GM03348 (cell line): ENCODE measurements around the gene SIX2.
A peak's percentile ranks its signal among the peaks of the same experiment; 100 is the strongest.

Experiments used
- DNase-seq: peaks from one replicate; pipeline ENCODE4 v3.0.0; 2012; ENCODE audit warnings: low spot score

SIX2 gene

DNA sequence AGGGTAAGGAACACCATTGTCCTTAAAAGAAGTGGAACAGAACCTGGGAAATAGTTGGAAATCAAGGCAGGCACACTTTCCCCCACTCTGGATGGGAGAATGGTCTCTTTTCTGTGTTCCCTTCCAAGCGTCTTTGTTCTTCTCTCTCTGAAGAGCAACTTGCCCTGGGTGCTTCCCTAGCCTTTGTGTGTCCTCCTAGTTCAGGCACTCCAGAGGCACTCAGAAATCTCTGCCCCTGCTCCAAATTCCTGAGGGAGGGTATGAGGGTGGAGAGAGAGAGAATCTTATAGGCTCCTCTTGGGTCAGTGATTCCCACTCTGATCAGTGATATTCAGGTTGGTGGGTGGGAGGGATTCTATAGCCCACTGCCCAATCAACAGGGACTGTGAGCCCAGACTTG, 8.8 kb upstream of the SIX2 start:
- DNase-seq = no peak

DNA sequence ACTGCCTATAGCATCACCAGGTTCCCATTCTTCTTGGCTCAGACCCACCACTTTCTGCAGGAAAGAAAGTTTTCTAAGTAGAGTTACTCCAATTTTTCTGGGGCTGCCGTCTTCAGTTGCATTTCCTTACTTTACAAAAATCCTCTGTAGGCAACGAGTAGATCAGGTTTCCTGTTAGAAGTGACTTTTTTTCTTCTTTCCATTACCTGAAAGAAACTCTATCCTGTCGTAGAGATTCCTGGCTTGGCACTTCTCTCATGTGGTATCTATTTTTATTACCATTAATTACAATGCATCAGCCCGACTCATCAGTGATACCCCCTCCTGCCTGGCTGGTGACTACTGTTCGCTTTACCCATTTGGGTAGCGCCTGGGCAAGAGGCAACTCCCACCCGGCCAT, 5.6 kb upstream of the SIX2 start:
- DNase-seq = no peak

DNA sequence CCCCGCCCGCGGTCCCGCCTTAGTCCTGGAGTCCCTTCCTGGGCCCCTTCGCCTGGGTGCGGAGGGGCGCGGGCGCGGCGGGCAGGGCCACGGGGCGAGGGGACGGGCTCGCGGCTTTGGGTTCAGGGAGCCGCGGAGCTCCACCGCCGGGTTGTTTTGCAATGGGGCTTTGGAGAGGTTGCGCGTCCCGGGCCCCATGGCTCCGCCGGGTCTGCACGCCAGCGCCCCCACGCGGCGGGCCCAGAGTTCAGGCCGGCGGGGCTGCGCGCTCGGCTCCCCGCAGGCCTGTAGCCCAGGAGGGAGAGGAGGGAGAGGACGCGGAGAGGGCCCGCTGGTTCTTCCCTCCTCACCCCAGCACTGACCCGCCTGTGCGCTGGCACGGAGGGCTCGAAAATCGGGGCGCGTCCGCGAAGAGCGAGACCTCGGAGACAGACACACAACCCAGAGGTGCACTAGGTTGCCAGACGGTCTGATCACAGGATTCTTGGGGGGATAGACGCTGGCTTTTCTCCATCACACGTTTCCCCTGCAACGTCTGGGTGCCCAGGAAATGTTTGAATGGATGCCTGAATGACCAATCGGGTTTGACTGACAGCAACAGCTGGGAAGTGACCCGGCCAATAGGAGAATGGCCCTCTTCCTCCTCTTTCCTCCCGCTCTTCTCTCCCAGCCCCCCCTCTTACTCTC, 4.9 kb upstream of the SIX2 start:
- peak; percentile 86 for DNase-seq

DNA sequence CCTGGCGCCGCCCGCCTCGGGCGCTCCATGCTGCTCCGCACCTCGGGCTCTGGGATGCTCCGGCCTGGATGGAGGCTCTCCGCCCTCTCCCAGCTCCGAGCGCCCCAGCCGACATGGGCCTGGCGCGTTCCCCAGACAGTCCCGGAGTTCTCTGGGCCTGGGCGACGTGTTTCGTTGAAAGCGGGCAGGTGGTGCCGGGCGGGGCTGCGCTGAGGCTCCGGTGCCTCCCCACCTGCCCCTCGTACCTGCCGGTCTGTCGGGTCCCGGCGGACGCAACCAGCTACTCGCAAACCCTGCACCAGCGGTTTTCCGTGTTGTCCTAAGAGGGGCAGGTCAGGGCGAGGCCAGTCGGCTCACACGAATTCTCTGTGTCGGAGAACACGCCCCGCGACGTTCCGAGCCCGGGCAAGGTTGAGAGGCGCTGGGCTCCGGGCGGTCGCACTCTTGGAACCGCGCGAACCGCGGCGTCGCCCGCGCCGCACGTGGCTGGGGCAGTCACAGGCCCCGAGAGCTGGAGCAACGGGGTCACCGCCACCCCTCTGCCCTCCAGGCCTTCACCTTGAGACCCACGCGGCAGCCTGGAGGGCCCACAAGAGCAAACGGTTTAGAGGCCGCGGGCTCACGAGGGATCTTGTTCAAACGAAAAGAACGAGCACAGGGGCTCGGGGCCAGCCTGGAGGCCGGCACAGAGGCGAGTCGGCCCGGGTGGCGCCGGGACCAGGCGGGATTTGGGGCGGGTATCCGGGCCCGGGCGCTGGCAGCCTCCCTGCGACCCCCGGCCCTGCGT, 4.2 kb upstream of the SIX2 start:
- no peak for DNase-seq

DNA sequence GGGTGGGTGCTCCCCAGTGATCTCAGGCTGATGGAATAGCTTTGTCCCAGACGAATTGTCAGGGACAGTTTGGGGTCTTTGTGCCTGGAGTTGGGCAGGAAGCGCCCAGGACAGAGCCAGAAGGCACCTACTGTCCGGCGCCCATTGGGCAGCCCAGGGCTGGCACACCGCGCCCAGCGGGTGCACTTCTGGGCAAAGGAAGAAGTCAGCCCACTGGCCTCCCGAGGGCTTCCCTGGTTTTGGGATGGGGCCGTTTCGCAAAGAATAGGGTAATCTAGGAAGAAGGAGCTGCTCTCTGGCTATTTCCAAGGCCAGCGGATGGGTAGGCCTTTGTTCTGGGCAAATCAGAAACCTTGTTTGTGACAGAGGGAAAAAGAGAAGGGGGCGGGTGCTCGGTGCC, 3.5 kb upstream of the SIX2 start:
- DNase-seq = no peak

DNA sequence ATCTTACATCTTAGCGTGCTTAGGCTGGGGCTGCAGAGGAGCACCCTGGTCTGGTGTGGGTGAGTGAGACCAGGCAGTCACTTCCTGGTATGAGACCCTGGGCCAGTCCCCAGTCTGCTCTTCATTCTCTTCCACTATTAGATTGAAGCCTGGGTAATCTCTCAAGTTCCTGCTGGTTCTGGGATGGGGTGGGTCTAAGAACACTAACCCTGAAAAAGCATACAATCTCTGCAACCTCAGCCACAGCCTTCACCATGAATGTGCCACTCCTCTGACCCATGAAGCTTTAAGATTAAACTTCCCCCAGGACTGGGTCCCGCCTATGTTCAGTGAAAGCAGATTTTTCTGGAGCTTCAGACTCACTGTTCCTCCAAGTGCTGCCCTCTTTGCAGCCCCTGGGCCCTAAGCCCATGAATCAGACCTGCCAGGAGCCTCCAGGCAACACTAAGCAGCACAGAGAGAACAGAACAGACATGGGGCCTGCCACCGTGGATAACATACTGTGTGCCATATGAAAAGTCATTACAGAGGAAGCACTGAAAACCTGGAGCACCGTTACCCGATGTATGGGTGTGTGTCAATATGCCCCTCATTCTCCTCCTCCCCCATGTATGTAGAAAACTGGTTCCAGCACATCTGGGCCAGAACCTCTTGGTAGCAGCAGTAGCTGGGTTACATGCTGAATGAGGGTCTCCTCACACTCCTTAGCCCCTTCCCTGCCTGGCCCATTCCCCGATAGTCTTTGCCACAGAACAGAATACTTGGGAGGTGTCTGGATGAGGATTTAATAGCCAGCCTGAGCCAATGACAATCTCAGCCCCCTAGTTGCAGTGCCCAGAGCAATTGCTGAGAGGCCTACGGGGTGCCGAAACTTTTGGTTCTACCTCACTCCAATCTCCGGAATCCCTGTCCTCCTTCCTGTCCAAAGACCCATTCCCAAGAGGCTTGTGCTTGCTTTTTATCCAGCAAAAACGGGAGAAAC, 2.7 kb upstream of the SIX2 start:
- no peak for DNase-seq

DNA sequence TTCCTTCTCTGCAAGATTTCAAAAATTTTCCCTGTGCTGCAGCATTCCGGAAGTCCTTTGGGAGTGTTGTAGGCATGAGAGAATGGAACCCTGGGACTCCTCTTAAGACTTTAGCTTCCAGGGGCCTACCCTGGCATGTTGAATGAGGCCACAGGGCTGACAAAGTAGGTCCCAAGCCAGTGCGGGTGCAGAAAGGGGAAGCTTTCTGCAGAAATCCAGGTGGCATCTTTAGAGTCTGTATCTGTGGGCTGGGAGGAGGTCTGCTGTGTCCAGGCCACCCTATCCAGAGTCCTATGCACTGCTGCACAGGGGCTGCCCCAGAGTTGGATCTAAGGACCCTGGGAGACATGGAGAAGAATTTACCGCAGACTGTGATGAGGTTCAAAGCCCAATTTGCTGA, 1.9 kb upstream of the SIX2 start:
- DNase-seq = no peak

DNA sequence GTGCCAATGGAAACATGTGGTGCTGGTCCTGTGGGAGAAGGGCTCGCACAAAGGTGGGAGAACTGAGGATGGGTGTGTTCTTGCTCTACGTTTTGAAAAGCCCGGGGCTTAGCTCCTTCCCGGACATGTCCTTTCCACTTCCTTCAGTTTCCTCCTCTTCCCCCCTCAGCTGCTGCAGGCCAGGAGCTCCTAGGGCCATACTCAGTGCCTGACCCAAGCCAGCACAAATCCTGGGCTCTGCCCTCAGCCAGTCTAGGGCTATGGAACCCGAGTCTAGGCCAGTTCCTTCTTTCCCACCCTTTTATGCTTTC, 1.4 kb upstream of the SIX2 start:
- DNase-seq = no peak

DNA sequence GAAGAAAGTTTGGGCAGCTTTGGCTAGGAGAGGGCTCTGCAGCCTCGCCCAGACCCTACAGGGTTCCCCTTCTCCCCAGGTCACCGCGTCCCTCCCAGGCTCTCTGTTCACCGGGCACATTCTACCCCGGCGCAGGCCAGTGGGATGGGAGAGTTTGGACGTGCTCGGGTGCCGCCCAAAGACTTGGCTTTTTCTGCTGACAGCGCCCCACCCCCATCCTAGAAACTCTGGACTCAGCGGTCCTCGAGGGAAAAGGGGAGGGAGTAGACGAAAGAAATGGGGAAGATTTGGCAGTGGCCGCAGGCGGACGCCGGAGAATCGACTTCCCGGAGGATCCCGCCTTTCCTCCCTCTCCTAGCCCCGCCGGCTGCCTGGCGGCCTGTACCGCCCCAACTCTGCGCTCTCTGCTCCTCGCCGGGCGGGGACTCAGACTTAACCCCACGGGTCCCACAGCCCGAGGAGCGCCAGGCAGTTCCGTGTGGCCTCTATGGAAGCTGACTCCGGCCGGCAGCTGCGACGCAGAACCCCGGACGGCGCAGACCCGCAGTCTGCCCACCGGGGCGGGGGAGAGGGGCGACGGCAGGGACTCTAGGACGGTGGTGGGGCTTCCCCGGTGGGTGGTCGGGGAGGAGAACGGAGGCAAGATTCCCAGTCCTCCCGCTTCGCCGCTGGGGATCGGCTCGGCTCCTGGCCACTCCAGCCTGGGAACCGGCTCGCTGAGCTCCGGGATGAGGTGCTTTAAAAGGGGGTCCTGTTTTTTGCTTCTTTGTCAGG, 863 bp upstream of the SIX2 start:
- DNase-seq = peak; percentile 78

DNA sequence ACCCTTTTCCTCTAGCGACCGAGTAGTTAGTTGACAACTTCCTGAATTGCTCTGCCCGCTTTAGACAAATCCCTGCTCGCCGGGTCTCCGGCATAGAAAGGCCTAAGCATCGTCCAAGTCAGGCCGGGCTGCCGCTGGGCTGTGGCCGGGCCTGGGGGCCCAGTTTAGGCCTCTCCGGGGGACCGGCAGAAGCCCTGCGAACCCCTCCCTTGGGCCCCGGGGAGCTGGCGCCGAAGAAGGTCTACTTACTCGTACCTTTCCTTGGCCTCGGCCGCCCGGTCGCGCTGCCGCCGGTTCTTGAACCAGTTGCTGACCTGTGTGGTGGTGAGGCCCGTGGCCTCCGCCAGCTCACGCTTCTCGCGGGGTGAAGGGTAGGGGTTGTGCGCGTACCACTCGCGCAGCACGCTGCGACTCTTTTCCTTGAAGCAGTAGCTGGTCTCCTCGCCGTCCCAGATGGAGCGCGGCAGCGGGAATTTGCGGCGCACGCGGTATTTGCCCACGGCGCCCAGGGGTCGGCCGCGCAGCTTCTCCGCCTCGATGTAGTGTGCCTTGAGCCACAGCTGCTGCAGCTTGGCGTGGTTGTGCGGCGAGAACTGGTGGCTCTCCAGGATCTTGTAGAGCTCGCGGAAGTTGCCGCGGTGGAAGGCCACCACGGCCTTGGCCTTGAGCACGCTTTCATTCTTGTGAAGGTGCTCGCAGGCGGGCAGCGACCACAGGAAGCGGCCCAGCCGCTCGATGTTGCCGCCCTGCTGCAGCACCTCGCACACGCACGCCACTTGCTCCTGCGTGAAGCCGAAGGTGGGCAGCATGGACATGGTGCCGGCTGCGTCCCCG, 739 bp downstream of the SIX2 start:
- no peak for DNase-seq

DNA sequence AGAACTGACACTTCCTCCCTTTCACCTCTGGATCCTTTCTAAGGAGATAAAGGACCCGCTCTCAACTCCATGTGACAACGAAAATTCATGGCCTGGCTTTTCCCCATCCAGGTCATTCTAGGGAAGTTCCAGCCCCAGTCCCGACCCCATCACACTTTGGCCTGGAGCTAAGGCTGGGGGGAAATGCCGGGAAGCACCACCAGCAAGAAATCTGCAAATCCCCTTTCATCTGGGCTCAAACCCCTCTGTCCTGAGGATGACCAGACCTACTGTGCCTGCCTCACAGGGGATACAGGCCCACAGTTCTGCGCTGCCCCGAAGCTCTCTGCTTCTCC, 1.3 kb downstream of the SIX2 start:
- DNase-seq = no peak

DNA sequence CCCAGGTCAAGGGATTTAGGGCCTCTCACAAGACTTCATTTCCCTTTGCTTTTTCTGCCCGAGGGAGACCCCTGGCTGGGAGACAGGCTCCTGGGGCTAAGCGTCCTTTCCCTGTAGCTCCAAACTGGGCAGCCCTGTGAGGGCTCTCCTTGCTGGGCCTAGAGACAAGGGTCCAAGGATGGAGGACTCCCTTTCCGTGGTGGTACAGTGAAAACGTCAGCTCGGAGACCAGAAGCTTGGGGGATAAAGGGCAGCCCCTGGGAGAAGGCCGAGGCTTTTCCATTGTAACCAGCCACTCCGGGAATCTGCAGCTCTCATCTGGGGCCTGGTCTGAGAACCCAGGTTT, 2.3 kb downstream of the SIX2 start:
- no peak for DNase-seq

DNA sequence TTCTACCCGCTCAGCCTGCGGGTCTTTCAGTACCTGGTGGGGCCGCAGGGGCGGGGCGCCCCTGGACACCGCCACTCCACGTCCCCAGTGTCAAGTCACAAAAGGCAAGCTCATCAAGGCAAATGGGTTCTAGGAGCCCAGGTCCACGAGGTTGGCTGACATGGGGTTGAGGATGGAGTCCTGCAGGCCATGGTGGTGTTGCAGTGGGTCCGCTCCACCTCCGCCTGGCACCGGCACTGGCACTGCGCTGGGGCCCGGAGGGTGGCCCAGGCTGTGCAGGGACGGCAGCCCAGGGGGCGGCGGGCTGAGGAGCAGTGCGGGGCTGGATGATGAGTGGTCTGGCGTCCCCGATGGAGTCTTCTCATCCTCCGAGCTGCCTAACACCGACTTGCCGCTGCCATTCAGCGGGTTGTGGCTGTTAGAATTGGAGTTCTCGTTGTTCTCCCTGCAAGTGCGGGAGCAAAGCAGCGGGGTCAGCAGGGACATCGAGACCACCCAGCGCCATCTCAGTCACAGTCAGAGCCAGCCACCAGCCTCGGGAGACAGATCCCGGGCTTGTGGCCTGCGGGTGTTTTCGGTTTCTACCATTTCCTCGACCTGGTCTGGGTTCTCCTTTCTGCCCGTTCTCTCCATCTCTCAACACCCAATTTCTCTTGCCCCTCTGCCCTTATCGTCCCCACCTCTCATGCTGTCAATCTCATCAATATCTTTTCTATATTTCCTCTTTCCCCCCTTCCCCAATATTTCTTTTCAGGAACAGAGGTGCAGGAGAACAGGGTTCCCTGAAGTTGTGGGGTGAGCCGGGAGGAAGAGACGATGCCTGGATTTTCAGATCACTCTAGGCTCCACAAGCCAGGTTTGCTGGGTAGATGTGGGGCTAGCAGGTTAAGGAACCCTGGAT, 3.0 kb downstream of the SIX2 start:
- no peak for DNase-seq

DNA sequence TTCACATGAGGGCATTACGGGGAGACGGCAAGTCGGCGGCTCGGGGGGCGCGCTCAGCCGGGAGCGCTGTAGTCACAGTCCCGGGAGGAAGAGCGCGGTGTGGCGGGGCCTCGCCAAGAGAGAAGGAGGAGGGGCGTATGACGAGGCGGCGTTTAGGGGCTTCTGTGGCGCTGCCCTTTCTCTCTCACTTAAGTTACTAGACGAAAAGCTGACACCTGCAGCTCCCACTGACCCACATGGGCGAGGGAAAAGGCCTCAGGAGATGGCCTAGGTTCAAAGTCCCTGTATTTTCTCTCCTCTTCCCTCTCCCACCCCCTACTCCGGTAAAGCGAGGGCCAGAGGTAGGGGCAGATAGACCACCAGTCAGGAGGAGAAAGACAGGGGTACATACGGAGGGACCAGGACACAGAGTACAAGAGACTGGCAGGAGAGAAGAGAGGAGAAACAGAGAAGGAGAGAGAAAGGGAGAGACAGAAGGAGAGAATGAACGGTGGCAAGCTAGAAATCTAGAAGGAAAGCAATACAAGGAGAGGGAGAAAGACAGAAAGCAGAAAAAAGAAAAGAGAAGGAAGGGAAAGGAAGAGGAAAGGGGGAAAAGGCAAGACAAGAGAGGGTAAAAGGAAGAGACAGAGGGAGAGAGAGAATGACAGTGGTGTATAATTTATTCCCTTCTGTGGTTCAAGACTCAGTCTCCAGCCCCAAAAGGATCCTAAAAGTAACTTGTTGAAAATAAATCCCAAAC, 3.8 kb downstream of the SIX2 start:
- no peak for DNase-seq

DNA sequence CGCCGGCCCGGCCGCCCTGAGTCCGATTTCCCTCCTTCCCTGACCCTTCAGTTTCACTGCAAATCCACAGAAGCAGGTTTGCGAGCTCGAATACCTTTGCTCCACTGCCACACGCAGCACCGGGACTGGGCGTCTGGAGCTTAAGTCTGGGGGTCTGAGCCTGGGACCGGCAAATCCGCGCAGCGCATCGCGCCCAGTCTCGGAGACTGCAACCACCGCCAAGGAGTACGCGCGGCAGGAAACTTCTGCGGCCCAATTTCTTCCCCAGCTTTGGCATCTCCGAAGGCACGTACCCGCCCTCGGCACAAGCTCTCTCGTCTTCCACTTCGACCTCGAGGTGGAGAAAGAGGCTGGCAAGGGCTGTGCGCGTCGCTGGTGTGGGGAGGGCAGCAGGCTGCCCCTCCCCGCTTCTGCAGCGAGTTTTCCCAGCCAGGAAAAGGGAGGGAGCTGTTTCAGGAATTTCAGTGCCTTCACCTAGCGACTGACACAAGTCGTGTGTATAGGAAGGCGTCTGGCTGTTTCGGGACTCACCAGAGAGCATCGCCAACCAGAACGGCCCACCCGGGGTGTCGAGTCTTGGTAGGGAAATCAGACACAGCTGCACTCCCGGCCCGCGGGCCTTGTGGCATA, 4.6 kb downstream of the SIX2 start:
- DNase-seq = peak; percentile 33

DNA sequence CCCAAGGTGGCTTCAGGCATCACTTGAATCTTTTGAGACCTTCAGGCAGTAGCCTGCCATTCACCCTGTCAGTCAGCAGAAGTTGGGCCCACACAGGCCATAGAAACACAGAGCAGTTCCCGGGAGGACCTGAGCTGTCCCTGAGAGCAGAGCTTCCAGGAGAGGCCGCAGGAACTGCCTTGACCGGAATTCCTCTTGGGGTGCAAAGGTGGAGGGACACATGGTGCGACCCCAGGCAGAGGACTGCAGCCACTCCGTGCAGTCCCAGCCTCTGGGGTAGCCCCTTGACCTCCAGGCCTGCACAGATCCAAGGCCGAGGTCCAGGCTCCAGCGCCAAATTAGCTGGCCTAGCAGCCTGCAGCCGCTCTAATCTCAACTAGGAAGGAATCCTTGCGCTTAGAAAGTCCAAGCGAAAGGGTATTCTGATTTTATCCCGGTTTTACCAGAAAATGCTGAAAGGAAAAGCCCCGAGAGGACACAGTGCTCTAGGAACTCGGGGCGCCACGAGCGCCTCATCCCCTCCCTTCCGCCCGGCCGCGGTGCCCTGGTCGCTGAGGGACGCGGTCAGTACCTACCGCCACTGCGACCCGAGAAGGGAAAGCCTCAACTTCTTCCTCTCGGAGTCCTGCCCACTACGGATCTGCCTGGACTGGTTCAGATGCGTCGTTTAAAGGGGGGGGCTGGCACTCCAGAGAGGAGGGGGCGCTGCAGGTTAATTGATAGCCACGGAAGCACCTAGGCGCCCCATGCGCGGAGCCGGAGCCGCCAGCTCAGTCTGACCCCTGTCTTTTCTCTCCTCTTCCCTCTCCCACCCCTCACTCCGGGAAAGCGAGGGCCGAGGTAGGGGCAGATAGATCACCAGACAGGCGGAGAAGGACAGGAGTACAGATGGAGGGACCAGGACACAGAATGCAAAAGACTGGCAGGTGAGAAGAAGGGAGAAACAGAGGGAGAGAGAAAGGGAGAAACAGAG, 5.4 kb downstream of the SIX2 start:
- no peak for DNase-seq

DNA sequence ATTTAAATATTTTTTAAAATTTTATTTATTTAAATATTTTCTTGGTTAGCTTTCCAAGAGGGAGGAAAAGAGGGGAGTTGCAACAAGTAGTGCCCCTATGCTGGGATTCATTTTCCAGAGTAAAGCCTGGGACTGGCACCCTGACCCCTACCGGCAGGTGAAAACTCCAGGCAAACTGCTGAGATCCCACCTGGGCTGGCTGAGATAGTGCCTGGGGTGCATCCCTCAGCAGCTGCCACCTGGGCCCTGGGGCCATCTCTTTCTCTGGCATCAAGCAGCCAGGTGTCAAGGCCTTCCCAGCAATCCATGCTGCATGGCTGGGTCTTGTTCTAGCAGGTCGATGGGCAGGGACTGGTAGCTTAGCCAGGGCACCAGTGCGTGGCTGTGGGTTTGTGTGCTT, 6.6 kb downstream of the SIX2 start:
- DNase-seq = no peak

DNA sequence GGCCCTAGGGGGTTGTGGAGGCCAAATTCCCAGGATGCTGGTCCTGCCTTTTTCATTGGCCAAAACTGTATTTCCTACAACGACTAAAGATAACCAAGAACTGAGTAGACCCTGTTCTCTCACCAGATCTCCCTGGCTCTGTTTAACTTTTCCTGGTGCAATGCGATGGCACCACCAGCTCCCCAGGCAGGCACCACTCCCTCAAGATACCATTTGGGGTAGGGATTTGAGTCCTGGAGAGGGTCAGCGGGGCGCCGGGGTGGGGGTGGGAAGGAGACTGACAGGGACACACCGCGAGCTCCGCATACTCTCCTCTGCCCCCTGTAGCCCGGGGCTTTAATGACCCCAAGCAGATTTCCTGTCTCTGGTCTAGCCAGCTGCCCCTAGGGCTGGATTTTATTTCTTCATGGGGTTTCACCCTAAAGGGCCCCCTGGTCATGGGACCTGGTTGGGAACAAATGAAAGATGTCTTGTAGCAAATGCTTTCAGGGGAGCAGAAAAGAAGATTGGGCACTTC, 7.3 kb downstream of the SIX2 start:
- DNase-seq = no peak
